NCI-H2081 treated with DMSO at 0.1 percent for 48 hours (cell line): ENCODE data around the gene ZDHHC14.

Experiments
- DNase-seq: peaks from one replicate; lab custom pipeline; 2025; lab: John Stamatoyannopoulos, UW

The ZDHHC14 gene

GRCh38 chr6:157516319-157517026, 135.5 kb downstream of the ZDHHC14 start:
- DNase-seq: no peak

DNA sequence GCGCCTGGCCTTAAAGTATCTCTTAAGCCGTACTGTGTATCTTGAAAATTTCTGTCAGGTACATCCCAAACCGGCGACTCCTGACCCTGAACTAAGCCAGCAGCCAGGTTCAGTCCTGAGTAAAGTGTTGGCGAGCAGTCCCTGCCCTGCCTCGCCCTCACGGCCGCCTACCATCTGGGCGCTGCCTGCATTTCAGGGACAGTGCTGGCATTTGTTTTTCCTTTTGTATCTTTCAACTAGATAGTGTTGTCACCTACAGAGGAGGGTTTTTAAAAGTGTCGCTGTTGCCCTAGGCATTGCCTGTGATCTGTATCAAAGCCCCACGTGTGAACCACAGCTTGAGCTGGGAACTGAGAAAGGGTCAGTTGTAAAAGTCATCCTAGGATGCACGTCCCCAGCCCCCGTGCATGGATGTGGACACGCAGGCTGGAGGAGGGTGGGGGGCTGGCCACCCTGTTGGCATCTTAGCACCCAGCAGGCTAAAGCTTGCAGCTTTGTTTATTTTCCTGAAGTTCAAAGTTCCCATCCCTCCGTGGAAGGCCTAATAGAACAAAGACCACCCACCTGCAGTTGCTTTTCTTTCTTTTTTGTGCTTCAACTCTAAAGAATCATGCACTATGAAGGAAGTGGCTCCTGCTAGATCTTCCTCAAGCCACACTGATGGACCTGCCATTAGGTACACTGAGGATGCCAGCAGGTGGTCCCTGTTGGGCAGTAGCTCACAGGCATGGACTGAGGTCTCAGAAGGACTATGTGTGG, 136.8 kb downstream of the ZDHHC14 start:
- DNase-seq: no peak

DNA sequence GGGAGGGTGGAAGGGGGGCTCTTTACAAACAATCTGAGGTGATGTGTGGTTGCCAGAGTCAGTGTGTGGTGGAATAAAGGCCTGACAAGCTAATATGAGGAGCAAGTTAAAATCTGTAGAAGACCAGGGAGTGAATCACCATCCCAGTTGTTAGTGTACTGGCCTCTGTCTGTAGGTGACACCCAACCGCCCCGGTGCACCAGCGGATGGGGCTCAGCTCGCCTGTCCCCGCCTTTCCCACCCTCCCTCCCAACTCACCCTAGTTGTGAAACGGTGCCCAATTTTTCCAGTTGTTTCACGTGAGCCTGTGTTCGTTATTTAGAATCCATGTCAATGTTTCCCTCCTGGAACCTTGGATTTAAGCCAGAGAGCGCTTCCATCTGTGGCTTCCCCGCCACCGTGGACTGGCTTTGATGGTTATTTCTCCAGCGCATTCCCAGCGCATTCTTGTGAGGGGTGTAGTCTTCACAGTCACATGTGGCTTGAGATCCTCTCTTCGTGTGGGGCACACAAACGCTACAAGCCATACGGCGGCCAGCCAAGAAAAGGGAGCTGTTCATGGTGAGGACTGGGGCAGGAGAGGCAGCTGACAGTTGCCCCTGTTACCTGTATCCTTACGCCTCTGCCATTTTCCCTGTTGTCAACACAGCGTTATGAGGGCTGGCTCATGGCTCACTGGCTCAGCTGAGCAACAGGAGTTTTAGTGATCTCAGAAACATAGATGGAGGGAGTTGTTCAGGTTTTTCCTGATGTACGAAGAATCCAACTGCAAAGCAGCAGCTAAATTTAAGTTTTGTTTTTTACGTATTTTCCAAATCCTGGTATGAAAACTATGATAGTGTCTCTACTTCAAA, 137.6 kb downstream of the ZDHHC14 start:
- DNase-seq: no peak

- no peak for DNase-seq
Observed at GRCh38 chr6:157519255-157520116, 138.5 kb downstream of the ZDHHC14 start.

DNA sequence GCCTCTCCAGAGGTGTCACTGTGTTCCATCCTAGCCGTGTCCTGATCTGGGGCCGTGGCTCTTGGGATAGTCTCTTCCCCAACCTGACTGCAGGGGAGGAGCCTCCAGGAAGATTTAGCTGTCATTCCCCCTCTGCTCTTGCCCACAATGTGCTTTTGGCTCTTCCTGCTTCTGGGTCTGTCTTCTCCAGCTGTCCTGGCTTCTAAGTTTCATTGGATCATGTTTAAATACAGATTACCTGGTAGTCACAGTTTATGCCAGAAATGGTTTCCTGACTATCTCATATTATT, 139.1 kb downstream of the ZDHHC14 start:
- DNase-seq: no peak

DNA sequence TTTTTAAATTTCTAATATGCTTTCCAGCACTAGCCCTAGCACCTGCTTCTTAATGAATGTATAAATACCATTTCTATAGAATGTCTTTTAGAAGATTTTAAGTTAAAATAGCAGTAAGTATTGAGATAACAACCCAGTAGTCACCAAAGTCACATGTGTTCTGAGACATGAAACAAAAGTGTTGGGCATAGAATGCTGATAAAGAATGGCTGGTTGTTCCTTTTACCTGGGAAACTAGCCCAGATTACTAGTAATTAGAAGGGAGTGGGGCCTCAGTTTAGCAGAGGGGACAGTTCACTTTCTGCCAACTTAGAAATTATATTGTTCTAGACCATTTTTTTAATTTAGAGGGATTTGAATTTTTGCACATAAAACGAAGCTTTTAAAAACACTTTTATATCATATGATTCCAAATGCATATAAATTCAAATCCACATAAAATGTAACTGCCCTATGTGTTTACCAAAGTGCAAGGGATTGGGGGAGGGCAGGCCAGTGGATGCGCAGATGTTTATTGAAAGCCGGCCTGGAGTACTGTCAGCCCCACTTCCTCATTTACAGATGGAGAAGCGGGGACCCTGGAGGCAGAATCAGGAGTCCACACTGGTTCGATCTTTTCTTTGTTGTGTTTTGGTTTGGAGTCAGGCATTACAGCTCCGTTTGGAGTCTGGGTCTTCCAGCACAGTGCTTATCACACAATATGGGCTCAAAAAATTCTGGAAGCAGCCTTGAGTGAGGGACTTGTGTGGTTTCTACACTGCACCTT, 139.8 kb downstream of the ZDHHC14 start:
- no peak for DNase-seq

- DNase-seq: no peak
Observed at GRCh38 chr6:157521362-157522335, 140.7 kb downstream of the ZDHHC14 start.

DNA sequence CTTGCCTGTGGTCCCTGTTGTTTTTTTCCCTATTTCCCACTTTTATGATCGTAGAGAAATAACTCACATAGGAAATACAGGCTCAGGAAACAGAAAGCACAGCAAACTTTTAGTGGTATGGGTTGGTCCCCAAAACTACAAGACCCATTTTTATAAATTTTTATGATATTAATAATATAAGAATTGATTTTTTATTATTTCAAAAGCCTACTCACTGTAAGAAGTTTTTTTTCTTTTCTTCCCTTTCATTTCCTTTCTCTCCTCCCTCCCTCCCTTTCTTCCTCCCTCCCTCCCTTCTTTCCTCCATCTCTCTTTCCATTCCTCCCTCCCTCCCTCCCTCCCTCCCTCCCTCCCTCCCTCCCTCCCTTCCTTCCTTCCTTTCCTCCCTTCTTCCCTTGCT, 141.5 kb downstream of the ZDHHC14 start:
- no peak for DNase-seq

DNA sequence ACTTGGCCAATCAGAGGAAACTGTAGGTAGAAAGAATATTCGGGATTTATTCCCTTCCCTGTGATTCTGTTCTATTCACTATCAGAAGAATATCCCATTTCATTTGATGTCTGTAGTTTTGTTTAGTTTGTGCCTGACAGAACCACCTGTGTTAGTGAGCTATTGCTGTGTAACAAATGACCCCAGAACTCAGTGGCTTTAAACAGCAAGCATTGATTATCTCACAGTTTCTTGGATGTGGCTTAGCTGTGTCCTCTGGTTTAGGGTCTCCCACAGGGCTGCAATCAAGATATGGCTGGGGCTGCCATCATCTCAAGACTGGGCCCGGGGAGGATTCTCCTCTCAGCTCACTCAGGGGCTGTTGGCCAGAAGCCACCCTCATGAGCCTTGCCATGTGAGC, 143.7 kb downstream of the ZDHHC14 start:
- DNase-seq: no peak

GRCh38 chr6:157525292-157525889, 144.4 kb downstream of the ZDHHC14 start:
- DNase-seq: no peak

GRCh38 chr6:157525918-157526425, 145.0 kb downstream of the ZDHHC14 start:
- DNase-seq: no peak

DNA sequence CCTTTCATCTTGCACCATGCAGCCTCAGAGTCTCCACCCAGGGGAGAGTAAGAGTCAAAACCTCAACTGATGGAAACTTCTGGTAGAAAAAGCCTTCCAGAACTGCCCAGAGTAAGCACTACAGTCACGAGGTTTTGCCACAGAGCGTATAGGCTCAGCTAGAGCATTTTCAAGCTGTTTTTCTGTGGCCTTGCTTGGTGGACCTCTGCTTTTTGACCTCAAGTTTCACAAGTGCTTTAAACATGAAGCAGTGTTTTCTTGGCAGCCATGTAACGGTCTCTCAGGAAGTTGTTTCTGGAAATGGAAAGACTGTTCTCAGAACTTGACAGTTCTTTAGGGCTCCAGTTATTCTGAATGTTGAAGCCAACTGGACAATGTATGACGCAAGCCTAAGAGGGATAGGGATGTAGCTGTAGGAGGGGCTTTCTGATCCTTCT, 146.5 kb downstream of the ZDHHC14 start:
- DNase-seq: no peak

GRCh38 chr6:157528931-157529653, 148.1 kb downstream of the ZDHHC14 start:
- DNase-seq: no peak

DNA sequence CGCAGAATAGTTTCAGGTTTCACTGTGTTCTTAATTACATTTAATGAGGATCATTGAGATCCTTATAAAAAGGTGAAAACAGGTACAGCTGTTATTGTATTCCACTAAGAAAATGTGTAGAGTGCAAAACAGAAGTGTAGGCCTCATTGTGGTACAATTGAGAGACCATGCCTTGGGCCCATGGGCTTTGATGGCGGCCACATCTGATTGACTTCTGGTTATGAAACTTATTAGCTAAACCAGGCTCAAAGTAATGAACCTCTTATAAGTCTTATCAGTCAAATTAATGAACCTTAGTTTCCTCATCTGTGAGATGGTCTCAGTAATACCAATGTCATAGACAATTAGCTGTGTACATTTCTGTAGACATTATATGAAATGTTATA, 148.7 kb downstream of the ZDHHC14 start:
- DNase-seq: no peak

GRCh38 chr6:157530126-157530525, 149.1 kb downstream of the ZDHHC14 start:
- DNase-seq: no peak

DNA sequence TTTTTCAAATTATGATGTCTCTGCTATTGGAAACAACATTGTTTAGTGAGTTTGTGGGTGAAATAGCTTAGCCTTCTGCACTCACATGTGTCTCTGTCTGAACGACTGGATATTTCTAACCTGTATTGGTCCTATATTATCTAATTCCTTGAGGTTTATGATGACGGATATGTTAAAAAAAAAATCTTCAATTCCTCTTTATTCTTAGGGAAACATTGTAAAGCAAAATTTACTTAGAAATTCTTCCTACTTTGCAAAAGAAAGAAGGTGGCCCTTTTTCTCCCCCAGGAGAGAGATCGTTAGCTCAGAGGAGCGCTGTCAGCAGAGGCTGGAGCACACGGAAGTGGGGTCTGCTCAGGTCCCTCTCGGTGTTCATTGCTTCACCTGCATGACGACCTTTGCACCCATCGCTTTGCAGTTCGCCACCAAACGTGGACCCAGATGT, 149.8 kb downstream of the ZDHHC14 start:
- DNase-seq: no peak

- no peak for DNase-seq
Observed at GRCh38 chr6:157531169-157531985, 150.4 kb downstream of the ZDHHC14 start.

GRCh38 chr6:157531986-157532365, 151.0 kb downstream of the ZDHHC14 start:
- DNase-seq: no peak
